ENCODE measurements around the gene TNFSF15.

TNFSF15 gene

GRCh38 chr9:114785866-114786650 lies 19.8 kb downstream of the TNFSF15 start:
- DNase-seq (ENCODE audit: low read depth in 2 of 2), result peak; percentile 21 to 62
- no peak overlapping the region for H3K4me3 ChIP-seq (replicated peaks in 1 of 2; ENCODE audit: low read depth in 2 of 2, low read length in 2 of 2)
- no peak for TF ChIP-seq CTCF (IDR thresholded peaks at IDR 0.05; ENCODE audit: low read depth, low read length)

- TF ChIP-seq CTCF (IDR thresholded peaks at IDR 0.05; ENCODE audit: low read depth, low read length), result no peak
- no peak overlapping the region for H3K4me3 ChIP-seq (replicated peaks in 1 of 2; ENCODE audit: low read depth in 2 of 2, low read length in 2 of 2)
- no peak for DNase-seq (ENCODE audit: low read depth in 2 of 2)
These were observed 21.0 kb downstream of the TNFSF15 start for GRCh38 chr9:114784721-114785279.

GRCh38 chr9:114782586-114782985 lies 23.3 kb downstream of the TNFSF15 start:
- DNase-seq (ENCODE audit: low read depth in 2 of 2), result no peak
- no peak overlapping the region for H3K4me3 ChIP-seq (replicated peaks in 1 of 2; ENCODE audit: low read depth in 2 of 2, low read length in 2 of 2)
- TF ChIP-seq CTCF (IDR thresholded peaks at IDR 0.05; ENCODE audit: low read depth, low read length), result no peak

- peak; percentile 17 to 54 for DNase-seq (ENCODE audit: low read depth in 2 of 2)
- no peak for TF ChIP-seq CTCF (IDR thresholded peaks at IDR 0.05; ENCODE audit: low read depth, low read length)
- H3K4me3 ChIP-seq (replicated peaks in 1 of 2; ENCODE audit: low read depth in 2 of 2, low read length in 2 of 2), result no peak overlapping the region
These were observed 26.4 kb downstream of the TNFSF15 start for GRCh38 chr9:114779352-114779845.

- H3K4me3 ChIP-seq (replicated peaks in 1 of 2; ENCODE audit: low read depth in 2 of 2, low read length in 2 of 2), result no peak overlapping the region
- peak in 1 of 2 donors; percentile 32 for DNase-seq (ENCODE audit: low read depth in 2 of 2)
- TF ChIP-seq CTCF (IDR thresholded peaks at IDR 0.05; ENCODE audit: low read depth, low read length), result no peak
These were observed 27.8 kb downstream of the TNFSF15 start for GRCh38 chr9:114777821-114778609.

- H3K4me3 ChIP-seq (replicated peaks in 1 of 2; ENCODE audit: low read depth in 2 of 2, low read length in 2 of 2), result no peak overlapping the region
These were observed 29.0 kb downstream of the TNFSF15 start for GRCh38 chr9:114776683-114777399.

More at GRCh38 chr9:114776683-114777399, 29.0 kb downstream of the TNFSF15 start:
- no peak for TF ChIP-seq CTCF (IDR thresholded peaks at IDR 0.05; ENCODE audit: low read depth, low read length)
- DNase-seq (ENCODE audit: low read depth in 2 of 2), result no peak
